Spinal cord (tissue), 10 donors: ENCODE data around the gene AQP6. TPM values are rescaled to one million over a fixed set of nuclear protein-coding genes. Genes with fewer than 3 reads are reported as not detected.
A peak's percentile ranks its signal among the peaks of the same experiment; 100 is the strongest.

Experiments
- DNase-seq, 6 donors: peaks; one replicate each; pipeline versions ENCODE4 v3.0.0 to v3.0.0-alpha.2; 2013 to 2015; ENCODE audit warnings: low spot score in 6 of 6, low read depth in 4 of 6
- H3K27ac ChIP-seq: one replicate; pipeline ENCODE4 v1.5.1; 2013; ENCODE audit warnings: low read depth, low read length, control low read depth
- H3K27me3 ChIP-seq: one replicate; pipeline ENCODE4 v1.6.1; 2013; ENCODE audit warnings: low read length; ENCODE audit not compliant: control insufficient read depth, insufficient read depth
- H3K36me3 ChIP-seq: one replicate; pipeline ENCODE4 v1.6.1; 2013; ENCODE audit warnings: low read length; ENCODE audit not compliant: control insufficient read depth, insufficient read depth
- H3K4me1 ChIP-seq: one replicate; pipeline ENCODE4 v1.6.1; 2013; ENCODE audit warnings: low read length; ENCODE audit not compliant: control insufficient read depth, insufficient read depth
- H3K4me3 ChIP-seq: one replicate; pipeline ENCODE4 v1.5.1; 2013; ENCODE audit warnings: low read depth, low read length, control low read depth
- H3K9me3 ChIP-seq: one replicate; pipeline ENCODE4 v1.6.1; 2013; ENCODE audit warnings: low read length; ENCODE audit not compliant: control insufficient read depth, insufficient read depth
- WGBS: methylation state at CpG from one replicate; pipeline ENCODE4 v1.1.5; 2013; ENCODE audit warnings: missing lambda C conversion rate; ENCODE audit not compliant: insufficient coverage; 5-methylcytosine and 5-hydroxymethylcytosine counted together
- polyA plus RNA-seq, 2 donors: library from polyadenylated mRNA; unstranded; fragments of 120-200 nt; gene quantifications; one replicate each; pipeline ENCODE4 v1.2.1, GENCODE V29; 2013; ENCODE audit not compliant: insufficient read length in 2 of 2
- total RNA-seq, 2 donors: library from RNA; depleted of rRNA in 1 of 2; stranded (reverse); fragments of 120-200 nt in 1 of 2; fragments of >200 nt in 1 of 2; gene quantifications; one replicate each; pipeline versions ENCODE4 v1.2.3 to v1.2.4, GENCODE V29; 2013 to 2014
- donor health status: healthy.

AQP6 gene
- total and polyA plus RNA-seq, 4 donors: 2.1 to 9.2 (median 4.8) TPM

GRCh38 chr12:49968471-49968870, 4.3 kb upstream of the AQP6 start:
- no peak for DNase-seq
- Histone ChIP-seq H3K4me1 (peaks cover 69% of the 10 kb centered on the region), H3K4me3 (no peak overlapping the region), H3K27me3 (peaks cover 2% of the 10 kb centered on the region), H3K27ac (peak overlapping the region; percentile 82), H3K9me3 (no peaks in the 10 kb centered on the region), H3K36me3 (peaks cover 7% of the 10 kb centered on the region)
- 79% methylated on average over 4 of the region's 6 CpGs for WGBS

GRCh38 chr12:49969027-49969426, 3.7 kb upstream of the AQP6 start:
- peak overlapping the region; percentile 82 for H3K27ac ChIP-seq
- H3K4me3 ChIP-seq: no peak overlapping the region
- H3K4me1 ChIP-seq: peaks cover 75% of the 10 kb centered on the region
- DNase-seq: peak in 2 of 6 donors; percentile 59 to 87
- 43% methylated on average over 5 of the region's 5 CpGs for WGBS
- peaks cover 8% of the 10 kb centered on the region for H3K36me3 ChIP-seq
- peaks cover 2% of the 10 kb centered on the region for H3K27me3 ChIP-seq
- H3K9me3 ChIP-seq: no peaks in the 10 kb centered on the region

DNA sequence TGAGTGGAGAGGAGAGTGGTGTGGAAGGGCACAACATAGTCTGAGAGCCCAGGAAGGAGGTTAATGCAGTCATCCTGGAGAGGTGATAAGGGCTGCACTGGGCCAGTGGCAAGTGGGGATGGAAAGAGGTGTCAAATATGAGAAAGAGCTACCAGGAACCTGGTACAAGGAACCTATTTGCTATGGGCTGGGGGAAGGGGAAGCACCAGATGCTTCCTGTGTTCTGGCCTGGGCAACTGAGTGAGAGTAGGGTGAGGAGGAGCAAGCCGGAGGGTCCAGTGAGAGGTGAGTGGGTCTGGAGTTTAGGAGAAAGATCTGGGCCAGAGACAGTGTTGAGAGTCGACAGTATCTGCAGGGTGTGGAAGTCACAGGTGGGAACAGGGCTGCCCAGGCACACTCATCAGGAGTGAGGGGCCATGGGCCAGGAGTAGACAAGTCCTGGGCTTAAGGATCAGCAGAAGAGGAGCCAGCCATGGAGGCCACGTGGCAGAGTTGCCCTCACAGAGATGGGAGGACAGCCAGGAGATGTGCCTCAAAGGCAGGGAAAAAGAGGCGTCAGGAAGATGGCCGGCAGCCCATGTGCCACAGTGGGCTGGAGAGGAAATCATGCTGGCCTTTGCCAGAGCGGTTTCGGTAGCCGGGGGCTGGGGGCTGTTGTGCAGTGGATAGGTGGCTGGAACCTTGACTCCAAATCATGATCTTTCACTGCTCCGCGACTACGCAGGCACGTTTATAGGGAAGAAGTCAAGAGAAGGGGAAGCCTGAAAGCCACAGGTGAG, 2.9 kb upstream of the AQP6 start:
- Histone ChIP-seq H3K4me1 (peaks cover 83% of the 10 kb centered on the region), H3K27ac (peak overlapping the region; percentile 82), H3K36me3 (peaks cover 8% of the 10 kb centered on the region), H3K9me3 (no peaks in the 10 kb centered on the region), H3K27me3 (peaks cover 2% of the 10 kb centered on the region), H3K4me3 (no peak overlapping the region)
- WGBS: 70% methylated on average over 12 of the region's 12 CpGs
- no peak for DNase-seq

- Histone ChIP-seq H3K9me3 (no peaks in the 10 kb centered on the region), H3K36me3 (peaks cover 8% of the 10 kb centered on the region), H3K4me3 (no peak overlapping the region), H3K27ac (no peak overlapping the region), H3K4me1 (peaks cover 91% of the 10 kb centered on the region), H3K27me3 (peaks cover 2% of the 10 kb centered on the region)
- WGBS: 68% methylated on average over 10 of the region's 10 CpGs
- no peak for DNase-seq
Observed at GRCh38 chr12:49970658-49971057, 2.1 kb upstream of the AQP6 start.

- WGBS: 78% methylated on average over 3 of the region's 6 CpGs
- H3K4me1 ChIP-seq: peaks cover 95% of the 10 kb centered on the region
- peaks cover 2% of the 10 kb centered on the region for H3K27me3 ChIP-seq
- DNase-seq: no peak
- H3K9me3 ChIP-seq: no peaks in the 10 kb centered on the region
- peaks cover 8% of the 10 kb centered on the region for H3K36me3 ChIP-seq
- H3K4me3 ChIP-seq: no peak overlapping the region
- H3K27ac ChIP-seq: no peak overlapping the region
Observed at GRCh38 chr12:49971141-49971540, 1.6 kb upstream of the AQP6 start.

DNA sequence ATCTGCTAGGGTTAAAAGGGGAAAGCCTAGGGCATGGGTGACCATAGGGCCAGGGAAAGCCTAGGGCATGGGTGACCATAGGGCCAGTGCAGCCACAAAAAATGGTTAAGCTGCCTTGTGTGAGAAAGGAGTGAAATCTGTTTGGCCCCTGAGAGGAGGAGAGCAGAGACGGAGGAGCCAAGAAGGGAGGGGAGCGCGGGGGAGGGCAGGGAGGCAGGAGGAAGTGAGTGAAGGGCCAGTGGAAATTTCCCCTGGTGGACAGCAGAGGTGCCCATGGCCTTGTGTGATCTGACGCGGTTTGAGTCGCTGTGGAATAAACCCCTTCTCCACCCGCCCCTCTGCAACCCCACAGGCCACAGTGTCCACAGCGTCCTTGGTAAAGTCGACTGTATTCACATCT, 618 bp upstream of the AQP6 start:
- whole genome bisulfite sequencing: 83% methylated on average over 6 of the region's 9 CpGs
- H3K27me3 ChIP-seq: peaks cover 2% of the 10 kb centered on the region
- H3K4me3 ChIP-seq: no peak overlapping the region
- no peak overlapping the region for H3K27ac ChIP-seq
- H3K4me1 ChIP-seq: peaks cover 93% of the 10 kb centered on the region
- H3K9me3 ChIP-seq: no peaks in the 10 kb centered on the region
- no peak for DNase-seq
- peaks cover 8% of the 10 kb centered on the region for H3K36me3 ChIP-seq

GRCh38 chr12:49973361-49973830, 649 bp downstream of the AQP6 start:
- H3K36me3 ChIP-seq: peaks cover 8% of the 10 kb centered on the region
- WGBS: 91% methylated on average over 19 of the region's 19 CpGs
- no peak overlapping the region for H3K4me3 ChIP-seq
- peaks cover 2% of the 10 kb centered on the region for H3K27me3 ChIP-seq
- H3K27ac ChIP-seq: no peak overlapping the region
- H3K4me1 ChIP-seq: peaks cover 87% of the 10 kb centered on the region
- no peaks in the 10 kb centered on the region for H3K9me3 ChIP-seq
- DNase-seq: no peak

GRCh38 chr12:49974231-49974675, 1.5 kb downstream of the AQP6 start:
- peaks cover 87% of the 10 kb centered on the region for H3K4me1 ChIP-seq
- peak in 3 of 6 donors; percentile 50 to 90 (median 83) for DNase-seq
- peak overlapping the region; percentile 51 for H3K27ac ChIP-seq
- H3K27me3 ChIP-seq: peaks cover 2% of the 10 kb centered on the region
- no peaks in the 10 kb centered on the region for H3K9me3 ChIP-seq
- WGBS: 24% methylated on average over 15 of the region's 15 CpGs
- peaks cover 8% of the 10 kb centered on the region for H3K36me3 ChIP-seq
- H3K4me3 ChIP-seq: no peak overlapping the region

DNA sequence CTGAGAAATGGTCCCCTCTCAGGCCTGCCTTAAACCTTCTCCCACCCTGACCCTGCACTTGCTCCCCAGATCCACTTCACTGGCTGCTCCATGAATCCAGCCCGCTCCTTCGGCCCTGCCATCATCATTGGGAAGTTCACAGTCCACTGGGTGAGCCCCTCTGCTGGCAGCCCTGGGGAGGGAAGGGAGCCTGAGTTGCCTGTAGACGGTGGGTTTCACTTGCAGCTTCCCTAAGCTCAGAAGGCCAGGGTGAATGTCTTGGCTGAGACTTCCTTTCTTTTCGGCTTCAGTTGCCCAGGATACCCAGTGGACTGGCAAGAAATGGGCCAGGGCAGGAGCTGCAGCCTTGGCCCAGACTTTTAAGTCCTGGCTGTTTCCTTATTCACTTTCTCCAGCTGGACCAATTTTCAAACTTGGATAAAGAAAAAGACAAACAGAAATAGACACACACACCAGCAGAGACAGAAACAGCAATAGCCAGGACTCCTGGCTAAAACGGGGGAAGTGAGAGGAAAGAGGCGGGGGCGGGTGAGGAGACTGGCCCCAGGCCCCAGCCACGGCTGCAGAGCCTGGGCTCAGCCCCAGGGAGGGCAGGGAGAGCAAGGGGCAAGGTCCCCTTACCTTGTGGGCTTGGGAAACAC, 2.0 kb downstream of the AQP6 start:
- WGBS: 33% methylated on average over 8 of the region's 8 CpGs
- Histone ChIP-seq H3K4me3 (no peak overlapping the region), H3K27ac (peak overlapping the region; percentile 51), H3K4me1 (peaks cover 84% of the 10 kb centered on the region), H3K27me3 (peaks cover 2% of the 10 kb centered on the region), H3K36me3 (peaks cover 8% of the 10 kb centered on the region), H3K9me3 (no peaks in the 10 kb centered on the region)
- peak in 4 of 6 donors; percentile 57 to 88 (median 68) for DNase-seq
